Stimulated activated CD8-positive, alpha-beta memory T cell treated with anti-CD3 and anti-CD28 coated beads, Interleukin-4, amount 100 ng/mL, for 4 hours (primary cell): Measurements from ENCODE around the gene LMCD1.

Experiments used
- DNase-seq, 2 donors: peaks; one replicate each; pipeline ENCODE4 v3.0.0-alpha.2; 2020; ENCODE audit warnings: low read depth in 2 of 2, low spot score in 1 of 2

LMCD1 gene

DNA sequence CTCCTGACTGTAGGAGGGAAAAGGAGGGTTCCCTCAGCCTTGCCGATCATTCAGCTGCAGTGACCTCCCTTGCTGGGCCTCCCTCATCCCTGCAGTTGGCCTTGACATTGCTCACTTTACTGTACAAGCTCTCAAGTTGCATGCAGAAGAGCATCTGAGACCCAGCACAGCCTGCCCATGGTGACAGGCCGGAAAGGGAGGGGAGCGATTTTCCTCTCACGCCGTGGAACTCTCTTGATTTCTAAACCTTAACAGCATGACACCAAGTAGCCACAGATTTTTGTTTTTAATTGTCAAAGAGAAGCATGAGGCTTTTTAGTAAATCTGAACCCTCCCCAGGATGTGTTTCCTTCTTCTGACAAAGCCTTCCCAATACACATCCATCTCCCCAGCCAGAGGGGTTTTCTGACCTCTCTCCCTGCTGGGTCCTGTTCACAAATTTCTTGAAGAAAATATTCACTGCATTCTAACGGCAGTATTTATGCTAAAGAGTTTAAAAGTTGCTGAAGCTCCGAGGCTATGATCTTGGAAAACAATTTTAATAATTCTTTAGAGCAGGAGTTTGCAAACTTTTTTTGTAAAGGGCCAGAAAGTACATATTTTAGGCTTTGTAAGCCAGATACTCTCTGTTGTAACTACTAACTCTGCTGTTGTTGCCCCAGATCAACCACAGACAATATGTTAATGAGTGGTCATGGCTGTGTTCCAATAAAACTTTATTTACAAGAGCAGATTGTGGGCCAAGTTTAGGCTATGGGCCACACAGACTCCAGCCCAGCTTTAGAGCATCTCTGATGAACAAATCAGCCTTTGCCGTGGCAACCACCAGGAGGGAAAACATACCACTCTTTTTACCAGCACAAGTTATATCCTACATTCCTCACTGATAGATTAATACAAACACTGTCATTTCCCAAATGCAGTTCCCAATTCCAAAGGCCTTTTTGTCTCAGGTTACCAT lies 34.8 kb downstream of the LMCD1 start:
- no peak for DNase-seq

GRCh38 chr3:8537440-8537839 lies 35.8 kb downstream of the LMCD1 start:
- no peak for DNase-seq

DNA sequence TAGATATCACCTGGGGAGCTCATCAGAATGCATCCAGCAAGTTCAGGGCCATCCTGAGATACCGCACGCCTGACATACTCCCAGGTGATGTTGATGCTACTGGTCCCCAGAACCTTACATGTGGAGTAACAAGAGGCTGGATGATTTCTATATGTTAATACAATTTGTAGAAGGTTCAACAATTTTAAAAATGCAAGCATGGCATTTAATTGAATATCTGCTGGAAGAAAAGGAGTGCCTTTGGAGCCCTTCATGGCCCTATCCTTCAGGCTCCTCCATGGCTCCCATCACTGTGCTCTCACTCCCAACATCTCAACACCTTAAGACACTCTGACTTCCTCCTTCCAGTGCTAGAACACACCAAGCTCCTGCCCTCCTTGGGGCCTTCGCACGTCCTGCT lies 36.6 kb downstream of the LMCD1 start:
- DNase-seq, result no peak

GRCh38 chr3:8538913-8539312 lies 37.3 kb downstream of the LMCD1 start:
- no peak for DNase-seq

- DNase-seq, result no peak
Observed at GRCh38 chr3:8539419-8539818, 37.8 kb downstream of the LMCD1 start.

GRCh38 chr3:8540456-8540855 lies 38.8 kb downstream of the LMCD1 start:
- no peak for DNase-seq

GRCh38 chr3:8541486-8541885 lies 39.9 kb downstream of the LMCD1 start:
- DNase-seq, result no peak

- no peak for DNase-seq
Observed at GRCh38 chr3:8542190-8543135, 40.8 kb downstream of the LMCD1 start.

DNA sequence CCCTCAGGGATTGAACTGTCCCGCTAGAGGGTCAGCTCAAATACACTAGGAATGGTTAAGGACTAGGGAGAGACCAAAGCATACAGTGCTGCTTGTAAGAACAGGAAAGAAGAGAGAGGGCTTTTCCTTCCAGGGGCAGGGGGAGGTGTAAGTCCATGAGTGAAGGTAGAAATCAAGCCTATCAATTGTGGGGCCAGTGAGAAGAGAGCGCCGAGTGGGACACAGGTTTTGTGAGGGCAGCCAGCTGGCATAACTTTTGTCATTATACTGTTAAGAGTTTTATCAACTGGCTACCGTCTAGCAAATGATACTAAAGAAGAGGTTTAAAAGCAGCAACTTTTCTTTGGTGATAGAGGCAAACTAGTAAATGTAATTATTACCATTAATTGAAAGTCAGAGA lies 45.0 kb downstream of the LMCD1 start:
- no peak for DNase-seq

GRCh38 chr3:8548502-8549275 lies 47.1 kb downstream of the LMCD1 start:
- DNase-seq, result no peak

GRCh38 chr3:8549354-8549753 lies 47.7 kb downstream of the LMCD1 start:
- no peak for DNase-seq

GRCh38 chr3:8550611-8551010 lies 49.0 kb downstream of the LMCD1 start:
- DNase-seq, result no peak

- no peak for DNase-seq
Observed at GRCh38 chr3:8552223-8552762, 50.7 kb downstream of the LMCD1 start.

- DNase-seq, result no peak
Observed at GRCh38 chr3:8553405-8553804, 51.8 kb downstream of the LMCD1 start.

DNA sequence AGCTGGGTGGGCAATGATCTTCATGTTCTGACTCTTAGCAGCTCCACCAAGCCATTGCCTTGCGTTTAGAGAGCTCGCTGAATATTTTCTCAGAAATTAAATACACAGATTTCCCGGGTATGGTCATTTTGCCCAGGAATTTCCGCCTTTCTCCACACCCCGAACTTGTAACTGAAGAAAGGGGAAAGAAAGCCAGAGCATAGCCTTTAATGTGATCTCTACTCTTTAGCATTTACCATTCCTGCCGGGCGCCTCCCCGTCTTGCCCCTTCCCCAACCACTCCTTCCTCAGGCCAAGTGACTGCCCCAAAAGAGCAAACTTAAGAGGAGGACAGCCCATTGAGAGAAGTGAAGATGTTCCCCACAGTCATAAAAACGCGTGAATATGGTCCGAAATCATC lies 53.1 kb downstream of the LMCD1 start:
- DNase-seq, result no peak

GRCh38 chr3:8555113-8555661 lies 53.6 kb downstream of the LMCD1 start:
- DNase-seq, result no peak

DNA sequence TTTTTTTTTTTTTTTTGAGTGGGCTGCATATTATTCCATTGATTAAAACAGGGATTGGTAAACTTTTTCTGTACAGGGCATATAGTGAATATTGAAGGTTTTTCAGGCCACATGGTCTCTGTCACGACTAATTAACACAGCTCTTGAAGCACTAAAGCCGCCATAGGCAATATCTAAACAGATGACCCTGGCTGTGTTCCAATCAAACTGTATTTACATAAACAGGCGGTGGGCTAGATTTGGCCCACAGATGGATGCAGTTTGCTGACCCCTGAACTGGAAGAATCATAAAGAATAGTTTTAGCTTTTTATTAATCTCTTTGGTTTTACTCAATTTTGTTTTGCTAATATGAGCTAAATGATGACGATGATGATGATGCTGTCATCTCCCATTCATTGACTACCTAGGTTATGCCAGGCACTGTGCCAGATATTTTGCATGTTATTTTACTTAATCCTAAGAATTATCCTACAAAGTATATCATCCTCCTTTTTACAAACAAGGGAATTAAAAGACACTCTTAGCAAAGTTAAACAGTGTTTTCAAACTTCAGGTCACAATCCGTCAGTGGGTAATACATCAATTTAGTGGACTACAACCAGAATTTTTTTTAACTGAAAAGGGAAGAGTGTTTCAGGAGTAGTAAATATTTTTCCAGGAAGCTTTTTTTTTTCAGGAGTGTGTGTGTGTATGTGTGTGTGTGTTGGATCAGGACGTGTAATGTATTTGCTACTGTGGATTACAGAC lies 54.3 kb downstream of the LMCD1 start:
- DNase-seq, result no peak

DNA sequence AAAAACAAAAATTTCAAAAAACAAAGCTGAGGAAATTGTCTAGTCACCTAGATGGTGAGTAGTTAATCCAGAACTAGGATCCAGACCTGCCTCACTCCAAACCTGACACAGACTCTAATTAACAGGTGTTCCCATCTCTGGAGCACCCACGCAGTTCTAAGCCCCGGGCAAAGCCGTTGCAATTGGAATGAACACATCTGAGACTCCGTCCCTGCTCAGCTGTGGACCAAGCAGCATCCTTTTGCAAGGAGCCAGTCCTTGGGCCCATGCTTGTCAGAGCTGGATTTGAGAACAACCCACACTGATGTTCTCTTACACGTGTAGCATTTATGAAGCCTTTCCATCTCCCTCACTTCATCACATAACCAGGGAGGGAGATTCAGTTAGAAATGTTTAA lies 54.8 kb downstream of the LMCD1 start:
- DNase-seq, result no peak

DNA sequence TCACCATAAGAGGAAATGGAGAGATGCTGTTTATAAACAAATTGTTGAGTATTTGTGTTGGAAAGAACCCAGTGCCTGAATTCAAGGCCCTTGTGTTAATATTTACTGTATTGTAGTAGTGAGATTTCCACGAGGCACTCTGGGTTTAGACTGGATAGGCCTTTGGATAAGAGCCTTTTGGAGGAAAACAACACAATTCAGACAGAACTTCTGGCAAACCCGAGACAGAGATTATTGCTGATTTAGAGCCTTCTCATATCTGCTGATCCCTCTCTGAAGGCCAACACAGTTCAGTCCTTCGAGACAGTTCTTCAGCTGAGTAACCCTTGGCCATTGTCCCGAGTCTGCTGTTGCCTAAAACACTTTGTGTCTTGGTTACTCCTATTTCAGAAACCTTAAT lies 55.7 kb downstream of the LMCD1 start:
- DNase-seq, result no peak

DNA sequence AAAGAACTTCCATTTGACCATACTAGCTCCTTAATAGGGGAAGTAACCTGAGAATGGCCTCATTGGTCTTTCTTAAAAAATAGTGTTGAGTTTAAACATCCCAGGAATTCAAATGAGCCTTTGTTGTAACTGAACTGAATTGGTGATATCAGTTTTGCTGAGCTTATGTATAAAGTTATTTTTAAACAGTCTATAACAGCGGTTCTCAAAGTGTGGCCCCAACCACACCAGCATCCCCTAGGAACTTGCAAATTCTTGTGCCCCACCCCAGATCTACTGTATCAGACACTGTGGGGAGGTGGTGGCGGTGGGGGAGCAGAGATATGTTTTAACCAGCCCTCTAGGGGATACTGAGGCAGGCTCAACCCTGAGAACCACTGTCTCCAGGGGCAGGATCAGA lies 57.0 kb downstream of the LMCD1 start:
- no peak for DNase-seq
